K562 (cell line): Measurements from ENCODE around the gene CCL4L2.

Source experiments
- EZH2 ChIP-seq: IDR thresholded peaks from 2 replicates; pipeline ENCODE4 v1.6.1; 2012; ENCODE audit warnings: low read depth, mild to moderate bottlenecking, inconsistent platforms, low read length, borderline replicate concordance
- L3MBTL2 ChIP-seq: fragments of 450-650 bp; IDR thresholded peaks from 2 replicates; pipeline ENCODE4 v1.6.1; 2016; ENCODE audit warnings: mild to moderate bottlenecking, moderate library complexity
- NBN ChIP-seq: fragments of 450-650 bp; IDR thresholded peaks from 2 replicates; pipeline ENCODE4 v1.6.1; 2016; ENCODE audit warnings: low read depth, mild to moderate bottlenecking
- POLR2AphosphoS5 ChIP-seq: IDR thresholded peaks from 2 replicates; pipeline ENCODE4 v1.6.1; 2011; ENCODE audit warnings: mild to moderate bottlenecking, low read depth, low read length, moderate library complexity; ENCODE audit not compliant: control insufficient read depth, insufficient read depth
- RUNX1 ChIP-seq: sonication (generic); IDR thresholded peaks from 2 replicates; pipeline ENCODE4 v1.6.1; 2016; ENCODE audit warnings: antibody characterized with exemption, low read depth

- no peak for TF ChIP-seq POLR2AphosphoS5
- no peak for TF ChIP-seq NBN
- TF ChIP-seq L3MBTL2 = no peak
- TF ChIP-seq RUNX1 = no peak
- TF ChIP-seq EZH2 = no peak
These were observed 28.5 kb upstream of the CCL4L2 start for GRCh38 chr17:36182176-36183000.
